HTERT RPE-1 (cell line): Measurements from ENCODE around the gene GALNT2.

Experiments used
- in situ Hi-C: fragments of 300-500 bp; cut with MboI; formaldehyde crosslinking; loops from 4 replicates; pipeline ENCODE4 v1.14.3; 2020; ENCODE audit warnings: low sequenced_read_pairs

GALNT2 gene

GRCh38 chr1:230110971-230111370, 43.9 kb downstream of the GALNT2 start:
- in situ Hi-C loops, result no loop called here

DNA sequence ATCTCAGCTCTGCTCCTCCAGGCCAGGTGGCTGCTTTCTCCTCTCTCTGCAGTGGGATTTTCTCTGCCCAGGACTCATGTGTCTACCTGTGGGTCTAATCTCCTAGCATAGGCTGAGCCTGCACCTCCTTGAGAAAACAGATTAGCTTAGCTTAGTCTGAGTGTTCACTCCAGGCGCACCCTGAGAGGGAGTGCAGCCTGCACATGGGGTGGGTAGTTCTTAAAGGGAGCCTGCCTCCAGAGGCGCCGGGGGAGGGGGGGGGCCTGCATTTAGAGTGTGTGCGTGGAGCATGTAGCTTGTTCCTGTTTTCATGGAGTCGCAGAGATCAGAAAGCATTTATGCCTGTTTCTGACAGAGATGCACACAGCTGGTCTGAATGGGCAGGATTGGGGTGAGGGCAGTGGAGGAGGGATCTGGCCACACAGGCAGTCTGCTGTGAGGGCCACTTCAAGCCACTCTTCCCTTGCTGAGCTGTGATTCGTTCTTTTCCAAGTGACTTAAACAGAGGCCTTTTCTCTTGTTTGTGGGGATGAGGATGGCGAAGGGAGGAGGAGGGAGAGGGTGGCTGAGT, 45.2 kb downstream of the GALNT2 start:
- in situ Hi-C loops, result no loop called here

GRCh38 chr1:230112782-230113181, 45.7 kb downstream of the GALNT2 start:
- in situ Hi-C loops, result no loop called here

DNA sequence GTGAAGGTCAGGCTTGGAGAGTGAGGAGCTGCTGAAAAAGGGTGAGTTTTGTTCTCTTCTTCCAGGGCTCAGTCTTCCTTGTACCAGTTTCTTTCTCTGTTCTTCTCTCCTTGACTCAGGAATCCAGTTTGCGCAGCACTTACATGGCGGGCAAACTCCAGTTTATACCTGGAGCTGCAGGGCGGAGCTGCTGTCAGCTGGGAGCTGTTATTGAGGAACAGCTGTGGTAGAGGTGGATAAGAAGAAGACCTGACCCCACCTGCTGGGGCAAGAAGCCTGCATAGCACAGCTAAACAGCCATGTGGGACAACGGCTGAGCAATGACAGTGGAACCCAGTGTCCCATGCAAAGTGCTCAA, 46.2 kb downstream of the GALNT2 start:
- in situ Hi-C loops, result no loop called here

GRCh38 chr1:230113593-230114236, 46.7 kb downstream of the GALNT2 start:
- in situ Hi-C loops, result no loop called here

DNA sequence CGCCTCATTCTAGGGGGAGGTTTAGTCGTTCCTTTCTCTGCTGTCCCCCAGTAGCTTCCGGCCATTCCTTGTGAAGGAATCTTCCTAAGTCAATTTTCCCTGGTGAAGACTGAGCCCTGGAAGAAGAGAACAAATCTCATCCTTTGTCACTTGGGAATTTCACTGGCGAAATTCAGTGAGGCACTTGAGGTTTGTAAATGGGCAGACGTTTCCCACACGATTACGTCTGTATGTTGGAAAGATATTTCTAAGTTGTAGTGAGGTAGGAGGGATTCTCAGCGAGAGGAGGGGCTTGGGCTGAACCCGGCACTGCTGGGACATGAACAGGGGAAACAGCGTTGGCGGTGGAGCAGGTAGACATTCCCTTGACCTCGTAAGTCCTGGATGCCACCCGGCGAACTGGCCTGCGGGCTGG, 47.2 kb downstream of the GALNT2 start:
- in situ Hi-C loops, result no loop called here

DNA sequence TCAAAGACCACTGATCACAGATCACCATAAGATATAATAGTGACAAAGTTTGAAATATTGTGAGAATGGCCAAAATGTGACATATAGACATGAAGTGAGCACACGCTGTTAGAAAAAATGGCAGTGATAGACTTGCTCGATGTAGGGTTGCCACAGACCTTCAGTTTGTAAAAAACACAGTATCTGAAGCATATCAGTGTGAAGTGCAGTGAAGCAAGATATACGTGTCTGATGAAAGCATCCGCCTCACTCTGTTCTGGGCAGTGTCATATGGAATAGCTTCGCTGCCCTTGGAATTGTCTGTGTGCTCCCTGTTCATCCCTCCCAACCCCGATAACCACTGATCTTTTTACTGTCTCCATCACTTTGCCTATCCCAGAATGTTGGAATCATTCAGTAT, 50.7 kb downstream of the GALNT2 start:
- in situ Hi-C loops, result no loop called here

DNA sequence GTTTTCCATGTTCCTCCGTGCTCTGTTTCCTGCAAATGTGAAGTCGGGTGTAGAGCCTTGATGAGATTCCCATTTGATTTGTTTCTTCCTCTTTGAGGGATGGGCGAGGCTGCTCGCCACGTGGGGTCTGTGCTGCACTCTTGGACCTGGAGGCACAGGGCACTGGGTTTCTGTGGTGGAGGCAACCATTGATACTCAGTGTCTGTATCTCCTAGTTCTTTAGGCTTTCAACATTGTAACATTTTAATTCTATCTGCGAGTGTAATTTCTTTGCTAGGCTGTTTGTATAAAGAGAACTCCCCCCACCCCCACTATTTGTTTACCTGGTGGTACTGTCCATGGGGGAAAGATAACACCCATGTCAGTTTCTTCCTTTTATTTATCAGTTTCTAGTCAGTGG, 52.3 kb downstream of the GALNT2 start:
- in situ Hi-C loops, result no loop called here

GRCh38 chr1:230120289-230120920, 53.4 kb downstream of the GALNT2 start:
- in situ Hi-C loops, result no loop called here

DNA sequence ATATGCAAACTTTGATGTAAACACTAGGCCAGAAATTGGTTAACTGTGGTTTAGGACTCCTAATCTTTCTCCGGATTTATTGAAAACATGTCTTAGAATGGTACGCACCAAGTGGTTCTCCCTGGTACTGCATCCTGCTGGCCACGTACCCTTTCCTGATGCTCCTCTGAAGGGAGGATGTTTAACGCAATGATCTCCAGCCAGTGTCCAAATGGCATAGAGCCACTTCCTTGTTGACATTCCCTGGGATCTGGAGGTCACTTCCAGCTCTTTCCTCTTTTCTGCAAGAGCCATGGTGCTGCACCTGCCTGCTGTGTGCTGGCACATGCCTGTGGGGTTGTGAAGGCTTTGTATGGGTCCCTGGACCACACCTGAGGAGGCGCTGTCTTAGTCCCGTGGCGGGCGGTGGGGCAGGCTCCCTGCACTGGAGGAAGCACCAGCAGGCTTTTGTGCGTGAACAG, 53.9 kb downstream of the GALNT2 start:
- in situ Hi-C loops, result no loop called here

DNA sequence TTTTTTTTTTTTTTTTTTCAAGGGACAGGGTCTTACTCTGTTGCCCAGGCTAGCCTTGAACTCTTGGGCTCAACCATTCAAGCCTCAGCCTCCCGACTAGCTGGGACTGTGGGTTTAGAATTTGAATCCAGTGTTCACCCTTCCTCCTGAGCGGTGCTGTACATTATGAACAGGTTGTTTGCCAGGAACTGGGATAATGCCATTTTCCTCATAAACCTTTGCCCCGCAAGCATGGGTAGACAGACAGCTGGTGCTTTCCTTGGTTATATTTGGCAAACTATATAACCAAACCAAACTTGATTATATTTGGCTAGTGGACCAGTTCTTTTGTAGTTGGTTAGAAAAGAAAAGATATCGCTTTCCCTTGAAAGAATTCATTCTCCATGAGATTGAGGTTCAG, 54.9 kb downstream of the GALNT2 start:
- in situ Hi-C loops, result no loop called here

DNA sequence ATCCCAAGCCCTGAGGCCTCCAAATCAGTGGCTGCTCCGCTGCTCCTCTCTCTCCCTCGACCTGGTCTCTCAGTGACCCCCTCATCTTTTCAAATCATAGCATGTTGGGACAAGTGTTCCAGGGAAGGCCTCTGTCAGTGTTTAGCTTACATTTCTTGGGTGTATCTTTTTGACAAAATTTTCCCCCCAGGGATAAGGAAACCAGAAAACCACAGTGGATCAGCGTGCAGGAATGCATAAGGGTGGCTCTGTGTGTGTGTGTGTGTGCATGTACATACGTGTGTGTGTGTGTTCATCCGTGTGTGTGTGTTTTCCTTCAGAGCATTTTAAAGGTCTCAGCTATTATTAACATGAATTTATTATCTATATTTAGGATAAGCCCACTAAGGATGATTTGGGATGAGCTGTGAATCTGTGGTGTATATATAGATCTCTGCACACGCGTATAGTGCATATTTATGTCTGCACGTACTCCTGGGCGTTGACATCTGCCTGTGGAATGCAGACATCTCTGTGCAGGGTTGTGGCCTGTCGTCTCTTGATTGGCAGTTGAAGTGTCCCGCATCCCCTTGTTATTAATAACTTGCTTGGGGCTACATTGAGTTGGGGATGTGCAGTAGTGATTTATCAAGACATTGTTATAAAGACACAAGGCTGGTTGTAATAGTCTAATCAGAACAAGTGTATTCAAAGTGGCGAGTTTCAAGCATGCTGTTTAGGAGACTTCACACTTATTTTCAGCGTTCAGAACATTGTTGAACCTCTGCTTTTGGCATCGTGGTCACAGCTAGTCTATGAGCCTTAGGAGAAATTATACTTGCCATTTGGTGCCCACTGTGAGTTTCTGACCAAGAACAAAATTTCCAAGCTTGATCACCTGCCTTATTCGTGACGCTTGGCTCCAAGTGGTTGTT, 55.6 kb downstream of the GALNT2 start:
- in situ Hi-C loops, result no loop called here

GRCh38 chr1:230123280-230124185, 56.5 kb downstream of the GALNT2 start:
- in situ Hi-C loops, result no loop called here

- in situ Hi-C loops, result no loop called here
These were observed 57.4 kb downstream of the GALNT2 start for GRCh38 chr1:230124186-230125128.

DNA sequence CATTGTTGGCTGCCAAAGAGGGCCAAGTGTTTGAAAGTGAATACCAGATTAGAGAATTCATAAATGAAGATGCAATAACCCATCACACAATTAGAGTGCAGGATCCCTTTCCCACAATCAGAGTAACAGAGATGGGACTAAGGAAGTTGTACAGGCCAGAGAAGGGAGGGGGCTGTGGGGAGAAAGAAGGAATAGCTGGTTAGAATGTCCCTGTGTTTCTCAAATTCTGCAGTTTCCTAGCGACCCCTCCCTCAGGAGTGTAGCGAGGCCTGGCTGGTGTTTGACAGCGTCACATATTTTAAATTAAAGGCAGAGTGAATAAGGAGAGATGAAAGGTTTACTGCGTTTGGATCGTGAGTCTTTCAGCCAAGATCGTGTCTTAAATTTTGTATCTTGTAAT, 58.1 kb downstream of the GALNT2 start:
- in situ Hi-C loops, result no loop called here

GRCh38 chr1:230125640-230126528, 58.8 kb downstream of the GALNT2 start:
- in situ Hi-C loops, result no loop called here

GRCh38 chr1:230126529-230127104, 59.6 kb downstream of the GALNT2 start:
- in situ Hi-C loops, result no loop called here
